Tibial artery (tissue), 4 donors: ENCODE measurements around the gene S100PBP.

ENCODE experiments used
- DNase-seq, 2 donors: peaks; one replicate each; pipeline ENCODE4 v3.0.0-alpha.2; 2019
- H3K27ac ChIP-seq, 2 donors: fragments of 200-600 bp; sonication (generic) in 1 of 2; 1 replicate in 1 of 2; 2 replicates in 1 of 2; pipeline ENCODE4 v1.5.1; 2018 to 2019; ENCODE audit warnings: mild to moderate bottlenecking in 1 of 2
- H3K27me3 ChIP-seq, 2 donors: fragments of 200-600 bp; sonication (generic) in 1 of 2; one replicate each; pipeline versions ENCODE4 v1.5.1 to v1.6.0; 2016 to 2019
- H3K36me3 ChIP-seq, 3 donors: fragments of 200-600 bp; sonication (generic) in 2 of 3; one replicate each; pipeline ENCODE4 v1.5.1; 2016 to 2019; ENCODE audit warnings: mild to moderate bottlenecking in 2 of 3
- H3K4me1 ChIP-seq, 4 donors: fragments of 200-600 bp; sonication (generic) in 2 of 4; 1 replicate in 3 of 4; 2 replicates in 1 of 4; pipeline ENCODE4 v1.5.1; 2016 to 2019
- H3K4me3 ChIP-seq, 2 donors: fragments of 200-600 bp; sonication (generic) in 1 of 2; 1 replicate in 1 of 2; 2 replicates in 1 of 2; pipeline ENCODE4 v1.5.1; 2018 to 2019; ENCODE audit warnings: mild to moderate bottlenecking in 2 of 2
- H3K9me3 ChIP-seq, 3 donors: fragments of 200-600 bp; sonication (generic) in 1 of 3; one replicate each; pipeline ENCODE4 v1.5.1; 2016 to 2019
- intact Hi-C: fragments of 100-400 bp; cut with DNase I; formaldehyde crosslinking; loops from one replicate; pipeline ENCODE4 v1.15.0; 2023; ENCODE audit warnings: low total_unique reads
- TF ChIP-seq, protein P1 (sequence below), 2 experiments: fragments of 200-600 bp in 1 of 2; fragments of 450-650 bp in 1 of 2; IDR thresholded peaks; one replicate each; pipeline ENCODE4 v1.5.1; 2017 to 2019; ENCODE audit warnings: antibody characterized with exemption in 2 of 2, mild to moderate bottlenecking in 1 of 2, moderate library complexity in 1 of 2

Gene S100PBP

GRCh38 chr1:32810358-32810757 is 7.1 kb upstream of the S100PBP start:
- peaks cover 0 to 25% (median 11%) of the 10 kb centered on the region in 4 donors for H3K4me1 ChIP-seq

GRCh38 chr1:32811265-32811664 is 6.2 kb upstream of the S100PBP start:
- H3K27ac ChIP-seq = no peak overlapping the region
- no peak overlapping the region for H3K4me3 ChIP-seq
- TF ChIP-seq, protein P1, sequence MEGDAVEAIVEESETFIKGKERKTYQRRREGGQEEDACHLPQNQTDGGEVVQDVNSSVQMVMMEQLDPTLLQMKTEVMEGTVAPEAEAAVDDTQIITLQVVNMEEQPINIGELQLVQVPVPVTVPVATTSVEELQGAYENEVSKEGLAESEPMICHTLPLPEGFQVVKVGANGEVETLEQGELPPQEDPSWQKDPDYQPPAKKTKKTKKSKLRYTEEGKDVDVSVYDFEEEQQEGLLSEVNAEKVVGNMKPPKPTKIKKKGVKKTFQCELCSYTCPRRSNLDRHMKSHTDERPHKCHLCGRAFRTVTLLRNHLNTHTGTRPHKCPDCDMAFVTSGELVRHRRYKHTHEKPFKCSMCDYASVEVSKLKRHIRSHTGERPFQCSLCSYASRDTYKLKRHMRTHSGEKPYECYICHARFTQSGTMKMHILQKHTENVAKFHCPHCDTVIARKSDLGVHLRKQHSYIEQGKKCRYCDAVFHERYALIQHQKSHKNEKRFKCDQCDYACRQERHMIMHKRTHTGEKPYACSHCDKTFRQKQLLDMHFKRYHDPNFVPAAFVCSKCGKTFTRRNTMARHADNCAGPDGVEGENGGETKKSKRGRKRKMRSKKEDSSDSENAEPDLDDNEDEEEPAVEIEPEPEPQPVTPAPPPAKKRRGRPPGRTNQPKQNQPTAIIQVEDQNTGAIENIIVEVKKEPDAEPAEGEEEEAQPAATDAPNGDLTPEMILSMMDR (IDR thresholded peaks at IDR 0.05) = no peak
- H3K27me3 ChIP-seq = no peaks in the 10 kb centered on the region
- intact Hi-C loops = no loop called here
- H3K9me3 ChIP-seq = no peaks in the 10 kb centered on the region
- peaks cover 11 to 48% (median 22%) of the 10 kb centered on the region in 3 donors for H3K36me3 ChIP-seq
- no peak for DNase-seq
- H3K4me1 ChIP-seq = peaks cover 0 to 34% (median 20%) of the 10 kb centered on the region in 4 donors

More at GRCh38 chr1:32810358-32810757, 7.1 kb upstream of the S100PBP start:
- Histone ChIP-seq H3K27ac (no peak overlapping the region), H3K27me3 (no peaks in the 10 kb centered on the region), H3K36me3 (peaks cover 11 to 57% (median 31%) of the 10 kb centered on the region in 3 donors), H3K4me3 (no peak overlapping the region), H3K9me3 (no peaks in the 10 kb centered on the region)
- intact Hi-C loops = no loop called here
- TF ChIP-seq, protein P1 (IDR thresholded peaks at IDR 0.05) = no peak
- no peak for DNase-seq

DNA sequence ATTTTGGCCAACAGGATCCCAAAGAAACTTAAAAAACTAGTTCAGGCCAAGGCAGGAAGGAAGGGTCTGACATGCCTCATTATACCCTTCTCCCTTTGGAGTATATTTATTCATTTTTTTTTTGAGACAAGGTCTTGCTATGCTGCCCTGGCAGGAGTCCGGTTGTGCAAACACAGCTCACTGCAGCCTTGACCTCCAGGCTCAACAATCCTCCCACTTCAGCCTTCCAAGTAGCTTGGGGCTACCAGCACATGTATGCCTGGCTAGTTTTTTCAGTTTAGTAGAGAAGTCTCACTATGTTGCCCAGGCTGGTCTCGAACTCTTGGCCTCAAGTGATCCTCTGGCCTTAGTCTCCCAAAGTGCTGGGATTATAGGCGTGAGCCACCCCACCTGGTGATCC is 5.5 kb upstream of the S100PBP start:
- Histone ChIP-seq H3K4me1 (peaks cover 0 to 34% (median 23%) of the 10 kb centered on the region in 4 donors), H3K27ac (no peak overlapping the region), H3K36me3 (peaks cover 11 to 42% (median 19%) of the 10 kb centered on the region in 3 donors), H3K9me3 (no peaks in the 10 kb centered on the region), H3K4me3 (no peak overlapping the region), H3K27me3 (no peaks in the 10 kb centered on the region)
- no peak for DNase-seq
- TF ChIP-seq, protein P1 (IDR thresholded peaks at IDR 0.05) = no peak
- intact Hi-C loops = no loop called here

GRCh38 chr1:32813941-32814739 is 3.3 kb upstream of the S100PBP start:
- peak overlapping the region in 1 of 2 donors; percentile 27 for H3K27ac ChIP-seq

DNA sequence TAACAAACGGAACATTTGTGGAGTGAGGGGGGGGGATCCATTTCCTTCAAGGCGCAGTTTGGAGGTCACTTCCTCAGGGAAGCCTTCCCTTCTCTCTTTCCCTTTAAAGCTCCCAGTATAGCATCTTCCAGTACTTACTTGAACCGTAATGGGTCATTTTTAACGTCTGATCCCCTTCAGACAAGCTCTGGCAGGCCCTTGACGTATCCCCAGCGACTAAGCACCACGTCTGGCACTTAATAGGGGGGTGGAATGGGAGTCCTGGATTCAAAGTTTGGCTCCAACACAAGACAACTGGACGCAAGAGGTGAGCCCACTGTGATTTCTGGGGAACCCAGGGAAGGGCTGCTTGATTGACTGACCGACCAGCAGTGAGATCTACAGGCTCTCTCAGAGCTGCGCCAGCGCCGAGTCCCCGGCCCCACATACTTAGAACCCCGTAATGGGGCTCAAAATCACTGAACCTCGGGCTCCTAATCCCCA is 736 bp upstream of the S100PBP start:
- TF ChIP-seq, protein P1 (IDR thresholded peaks at IDR 0.05) = no peak
- H3K4me1 ChIP-seq = peaks cover 0 to 51% (median 37%) of the 10 kb centered on the region in 4 donors
- H3K27me3 ChIP-seq = no peaks in the 10 kb centered on the region
- intact Hi-C loops = loop anchor here (5.0 kb wide), 1 partner anchor 169 kb away; no protein-coding TSS in a partner anchor
- no peaks in the 10 kb centered on the region for H3K36me3 ChIP-seq
- peak in 1 of 2 donors; percentile 22 for DNase-seq
- H3K9me3 ChIP-seq = no peaks in the 10 kb centered on the region
- peak overlapping the region; percentile 88 to 99 for H3K27ac ChIP-seq
- peak overlapping the region; percentile 91 to 98 for H3K4me3 ChIP-seq

More at GRCh38 chr1:32813941-32814739, 3.3 kb upstream of the S100PBP start:
- no peak for DNase-seq
- no peaks in the 10 kb centered on the region for H3K27me3 ChIP-seq
- no peak overlapping the region for H3K4me3 ChIP-seq
- H3K4me1 ChIP-seq = peaks cover 0 to 44% (median 31%) of the 10 kb centered on the region in 4 donors
- intact Hi-C loops = no loop called here
- H3K36me3 ChIP-seq = peaks cover 8 to 20% (median 17%) of the 10 kb centered on the region in 3 donors
- TF ChIP-seq, protein P1 (IDR thresholded peaks at IDR 0.05) = no peak
- no peaks in the 10 kb centered on the region for H3K9me3 ChIP-seq
